ENCODE measurements around the gene PDSS2.
"Not testable (repeated sequence)": the region's sequence is repeated elsewhere in the genome, so short reads cannot be mapped to it uniquely, and the experiment has no call there.

PDSS2 gene

GRCh38 chr6:107154801-107155160 lies 304.6 kb downstream of the PDSS2 start:
- DNase-seq (ENCODE audit: low read depth), result no peak

- no peak for DNase-seq (ENCODE audit: low read depth)
Observed at GRCh38 chr6:107154131-107154800, 305.1 kb downstream of the PDSS2 start.

- DNase-seq (ENCODE audit: low read depth), result no peak
Observed at GRCh38 chr6:107152638-107153430, 306.5 kb downstream of the PDSS2 start.

DNA sequence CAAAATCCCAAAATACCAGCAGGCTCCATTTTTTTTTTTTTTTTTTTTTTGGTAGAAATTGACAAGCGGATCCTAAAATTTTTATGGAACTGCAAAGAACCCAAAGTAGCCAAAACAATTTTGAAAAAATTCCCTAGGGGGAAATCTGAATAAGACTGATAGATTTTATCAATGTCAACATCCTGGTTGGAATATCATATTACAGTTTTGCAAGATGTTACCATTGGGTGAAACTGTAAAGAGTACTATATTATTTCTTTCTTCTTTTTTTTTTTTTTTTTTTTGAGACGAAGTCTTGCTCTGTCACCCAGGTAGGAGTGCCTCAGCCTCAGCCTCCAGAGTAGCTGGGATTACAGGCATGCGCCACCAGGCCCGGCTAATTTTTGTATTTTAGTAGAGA lies 314.7 kb downstream of the PDSS2 start:
- no peak for DNase-seq (ENCODE audit: low read depth)

GRCh38 chr6:107144014-107144413 lies 315.4 kb downstream of the PDSS2 start:
- no peak for DNase-seq (ENCODE audit: low read depth)

- DNase-seq (ENCODE audit: low read depth), result no peak
Observed at GRCh38 chr6:107140581-107140980, 318.8 kb downstream of the PDSS2 start.

GRCh38 chr6:107136324-107136723 lies 323.0 kb downstream of the PDSS2 start:
- not testable (repeated sequence) for DNase-seq (ENCODE audit: low read depth)

- not testable (repeated sequence) for DNase-seq (ENCODE audit: low read depth)
Observed at GRCh38 chr6:107135048-107135680, 324.2 kb downstream of the PDSS2 start.

DNA sequence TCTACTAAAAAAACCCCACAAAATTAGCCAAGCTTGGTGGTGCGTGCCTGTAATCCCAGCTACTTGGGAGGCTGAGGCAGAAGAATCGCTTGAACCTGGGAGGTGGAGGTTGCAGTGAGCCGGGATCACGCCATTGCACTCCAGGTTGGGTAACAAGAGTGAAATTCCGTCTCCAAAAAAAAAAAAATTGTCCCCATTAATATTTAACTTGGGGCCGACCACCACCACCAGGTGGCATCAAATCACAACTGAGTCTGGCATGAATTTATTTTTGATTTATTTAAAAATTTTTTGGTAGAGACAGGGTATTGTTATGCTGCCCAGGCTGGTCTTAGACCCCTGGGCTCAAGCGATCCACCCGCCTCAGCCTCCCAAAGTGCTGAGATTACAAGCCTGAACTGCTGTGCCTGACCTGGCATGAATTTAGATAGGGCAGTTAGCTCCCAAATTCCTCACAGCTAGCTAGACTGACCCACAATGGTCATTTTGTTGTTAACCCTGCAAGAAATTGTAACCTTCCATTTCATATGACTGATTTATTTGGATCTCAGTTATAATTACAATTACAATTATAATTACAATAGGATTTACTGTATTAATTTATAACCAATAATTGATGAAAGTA lies 326.9 kb downstream of the PDSS2 start:
- no peak for DNase-seq (ENCODE audit: low read depth)

GRCh38 chr6:107129370-107129925 lies 329.9 kb downstream of the PDSS2 start:
- DNase-seq (ENCODE audit: low read depth), result no peak

DNA sequence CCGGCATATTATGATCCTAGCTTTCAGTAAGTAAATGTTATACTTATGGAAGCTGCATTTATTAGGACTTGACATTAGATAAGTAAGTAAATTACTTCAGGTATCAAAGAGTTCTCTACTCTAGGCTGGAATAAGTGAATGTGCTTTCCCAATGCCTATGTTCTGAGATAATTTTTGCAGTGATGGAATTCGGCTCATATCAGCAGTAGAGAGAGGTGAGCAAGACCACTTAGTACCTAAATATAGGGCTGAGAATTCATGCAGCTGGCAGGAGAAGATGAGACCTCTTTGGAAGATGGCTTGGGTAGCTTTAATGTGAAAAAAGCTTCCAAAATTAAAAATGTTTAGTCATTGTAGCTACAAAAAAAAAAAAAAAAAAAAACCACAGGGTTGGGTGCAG lies 330.8 kb downstream of the PDSS2 start:
- no peak for DNase-seq (ENCODE audit: low read depth)

- no peak for DNase-seq (ENCODE audit: low read depth)
Observed at GRCh38 chr6:107128175-107128574, 331.2 kb downstream of the PDSS2 start.

DNA sequence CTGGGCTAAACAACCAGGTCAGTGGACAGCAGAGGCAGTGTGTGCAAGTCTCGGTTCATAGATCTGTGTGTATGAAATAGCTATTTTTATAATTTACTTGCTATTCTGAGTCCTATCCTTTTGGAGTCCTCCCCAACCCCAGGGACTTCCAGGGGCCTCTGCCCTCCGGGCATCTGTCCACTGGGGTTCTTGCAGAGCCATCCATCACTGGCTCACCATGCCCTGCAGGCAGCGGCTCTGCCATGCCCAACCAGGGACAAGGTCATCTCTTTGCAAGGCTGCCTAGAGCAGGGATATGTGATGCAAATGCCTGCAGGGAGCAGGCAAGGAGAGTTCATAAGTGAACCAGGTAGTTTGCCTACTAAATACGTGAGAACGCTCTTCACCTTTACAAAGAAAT lies 333.6 kb downstream of the PDSS2 start:
- DNase-seq (ENCODE audit: low read depth), result no peak

- DNase-seq (ENCODE audit: low read depth), result no peak
Observed at GRCh38 chr6:107124934-107125348, 334.4 kb downstream of the PDSS2 start.

DNA sequence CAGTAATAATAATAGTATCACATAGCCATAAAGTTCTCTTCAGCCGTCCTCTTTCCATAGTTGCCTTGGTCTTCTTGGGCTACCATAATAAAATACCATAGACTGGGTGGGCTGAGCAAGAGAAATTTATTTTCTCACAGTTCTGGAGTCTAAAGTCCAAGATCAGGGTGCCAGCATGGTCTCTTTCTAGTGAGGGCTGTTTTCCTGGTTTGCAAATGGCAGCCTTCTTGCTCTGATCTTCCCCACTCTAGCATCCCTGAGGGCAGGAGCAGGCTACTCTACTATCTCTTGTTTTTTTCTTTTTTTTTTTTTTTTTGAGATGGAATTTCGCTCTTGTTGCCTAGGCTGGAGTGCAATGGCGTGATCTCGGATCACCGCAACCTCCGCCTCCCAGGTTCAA lies 335.9 kb downstream of the PDSS2 start:
- DNase-seq (ENCODE audit: low read depth), result no peak

GRCh38 chr6:107122748-107123147 lies 336.6 kb downstream of the PDSS2 start:
- DNase-seq (ENCODE audit: low read depth), result no peak

- no peak for DNase-seq (ENCODE audit: low read depth)
Observed at GRCh38 chr6:107121964-107122495, 337.3 kb downstream of the PDSS2 start.

DNA sequence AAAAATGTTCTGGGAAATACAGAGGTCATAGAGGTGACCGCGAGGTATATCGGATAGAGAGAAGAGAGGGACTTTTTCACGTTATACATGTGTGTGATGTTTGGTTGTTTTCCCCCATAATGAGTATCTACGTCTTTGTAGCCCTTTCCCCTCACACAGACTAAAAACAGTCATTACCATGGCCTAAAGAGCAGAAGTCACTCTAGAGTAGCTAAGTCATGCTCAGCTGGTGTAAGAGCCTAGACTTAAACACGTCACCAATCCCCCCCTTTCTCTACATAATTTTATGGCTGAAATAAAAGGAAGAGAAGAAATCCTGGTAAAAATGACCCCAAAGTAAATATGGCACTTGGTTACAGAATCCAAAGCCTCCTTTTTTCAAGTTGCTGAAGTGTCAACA lies 338.1 kb downstream of the PDSS2 start:
- no peak for DNase-seq (ENCODE audit: low read depth)

DNA sequence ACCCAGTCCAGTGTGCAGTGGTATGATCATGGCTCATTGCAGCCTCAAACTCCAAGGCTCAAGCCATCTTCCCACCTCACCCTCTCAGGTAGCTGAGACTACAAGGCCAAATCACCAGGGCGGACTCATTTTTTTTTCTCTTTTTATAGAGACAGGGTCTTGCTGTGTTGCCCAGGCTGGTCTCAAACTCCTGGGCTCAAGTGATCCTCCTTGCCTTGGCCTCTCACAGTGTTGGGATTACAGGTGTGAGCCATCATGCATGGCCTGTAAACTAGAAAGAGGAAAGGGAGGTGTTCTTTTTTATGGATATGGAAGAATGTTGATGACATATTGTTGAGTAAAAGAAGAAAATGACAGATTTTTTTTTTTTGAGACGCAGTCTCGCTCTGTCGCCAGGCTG lies 339.0 kb downstream of the PDSS2 start:
- no peak for DNase-seq (ENCODE audit: low read depth)

DNA sequence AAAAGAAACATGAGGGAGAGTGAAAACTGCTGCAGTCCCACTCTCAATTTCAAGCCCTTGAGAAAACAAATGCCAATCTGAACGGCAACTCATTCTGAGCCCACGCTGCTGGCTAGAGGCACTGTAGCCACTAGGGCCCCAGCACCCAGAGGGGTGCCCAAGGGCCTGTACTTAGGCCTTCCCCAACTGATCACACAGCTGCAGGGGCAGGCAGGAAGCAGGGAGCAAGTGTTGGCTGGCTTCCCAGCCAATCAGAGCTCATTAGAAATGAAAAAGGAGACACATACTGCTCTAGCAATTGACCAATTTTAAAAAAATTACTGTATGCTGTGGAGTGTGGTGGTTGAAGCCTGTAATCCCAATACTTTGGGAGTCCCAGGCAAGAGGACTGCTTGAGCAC lies 340.4 kb downstream of the PDSS2 start:
- DNase-seq (ENCODE audit: low read depth), result no peak

- DNase-seq (ENCODE audit: low read depth), result not testable (repeated sequence)
Observed at GRCh38 chr6:107118540-107118939, 340.8 kb downstream of the PDSS2 start.

- DNase-seq (ENCODE audit: low read depth), result no peak
Observed at GRCh38 chr6:107116931-107117330, 342.4 kb downstream of the PDSS2 start.

All from stimulated activated CD8-positive, alpha-beta memory T cell treated with anti-CD3 and anti-CD28 coated beads, Interleukin-4, amount 100 ng/mL, for 24 hours (primary cell).